K562 (cell line): Measurements from ENCODE around the gene ECSIT. TPM values are rescaled to one million over a fixed set of nuclear protein-coding genes. Genes with fewer than 3 reads are reported as not detected.

Source experiments
- AFF1 ChIP-seq, 2 experiments: fragments of 450-650 bp; IDR thresholded peaks; 2 replicates each; pipeline ENCODE4 v1.6.1; 2018; ENCODE audit warnings: mild to moderate bottlenecking in 2 of 2, low read depth in 1 of 2; ENCODE audit not compliant: partially characterized antibody in 2 of 2
- CTBP1 ChIP-seq: fragments of 450-650 bp; IDR thresholded peaks from 2 replicates; pipeline ENCODE4 v1.6.1; 2016; ENCODE audit warnings: borderline replicate concordance
- ILK ChIP-seq: fragments of 450-650 bp; IDR thresholded peaks from 2 replicates; pipeline ENCODE4 v1.6.1; 2016; ENCODE audit warnings: missing genetic modification characterization, low read depth, mild to moderate bottlenecking, missing compliant biosample characterization, moderate library complexity, borderline replicate concordance
- MTA1 ChIP-seq: fragments of 450-650 bp; IDR thresholded peaks from 2 replicates; pipeline ENCODE4 v1.6.1; 2017; ENCODE audit warnings: borderline replicate concordance
- MYC ChIP-seq, 2 experiments: fragments of 250-450 bp in 1 of 2; sonication (Bioruptor Pico) in 1 of 2; IDR thresholded peaks; 2 replicates each; pipeline versions ENCODE4 v1.5.1 to v1.6.1; 2012 to 2021; ENCODE audit warnings: low read depth in 2 of 2, borderline replicate concordance in 1 of 2, improper control_type of control experiment in 1 of 2, low read length in 1 of 2, mild to moderate bottlenecking in 1 of 2, moderate library complexity in 1 of 2
- NBN ChIP-seq: fragments of 450-650 bp; IDR thresholded peaks from 2 replicates; pipeline ENCODE4 v1.6.1; 2016; ENCODE audit warnings: low read depth, mild to moderate bottlenecking
- SAFB2 ChIP-seq: fragments of 200-400 bp; formaldehyde crosslinking; IDR thresholded peaks from 2 replicates; pipeline ENCODE4 v1.6.1; 2018; ENCODE audit warnings: borderline replicate concordance, low read length, low read depth, moderate library complexity; ENCODE audit not compliant: severe bottlenecking
- TRIM24 ChIP-seq, 2 experiments: fragments of 450-650 bp; IDR thresholded peaks; 2 replicates each; pipeline ENCODE4 v1.6.1; 2016
- UBTF ChIP-seq, 2 experiments: IDR thresholded peaks; 2 replicates each; pipeline ENCODE4 v1.6.1; 2012; ENCODE audit warnings: improper control_type of control experiment in 2 of 2, low read depth in 2 of 2, low read length in 2 of 2, borderline replicate concordance in 1 of 2
- ZBTB49 ChIP-seq: sonication (generic); formaldehyde crosslinking; IDR thresholded peaks from 2 replicates; pipeline ENCODE4 v1.8.0; 2022; ENCODE audit warnings: missing genetic modification reagents, mild to moderate bottlenecking, borderline replicate concordance
- ZFP91 ChIP-seq: sonication (generic); formaldehyde crosslinking; IDR thresholded peaks from 2 replicates; pipeline ENCODE4 v1.8.0; 2022; ENCODE audit warnings: mild to moderate bottlenecking, missing genetic modification reagents
- ZNF436 ChIP-seq: fragments of 250-450, 450-650 bp; sonication (Bioruptor Pico); formaldehyde crosslinking; IDR thresholded peaks from 2 replicates; pipeline ENCODE4 v1.7.0; 2020; ENCODE audit warnings: mild to moderate bottlenecking
- ZNF445 ChIP-seq: fragments of 250-450 bp; sonication (Bioruptor Pico); IDR thresholded peaks from 2 replicates; pipeline ENCODE4 v1.4.0; 2020; ENCODE audit warnings: low read depth, mild to moderate bottlenecking, moderate library complexity
- ZNF511 ChIP-seq: sonication (generic); formaldehyde crosslinking; IDR thresholded peaks from 2 replicates; pipeline ENCODE4 v1.8.0; 2022; ENCODE audit warnings: mild to moderate bottlenecking, missing genetic modification reagents
- polyA plus RNA-seq, 8 experiments: library from polyadenylated mRNA; depleted of rRNA in 4 of 8; stranded (reverse) in 5 of 8; unstranded in 3 of 8; fragments of >200 nt; fragmentation: Nextera tagmentation in 2 of 8; fragmentation: Illumina TruSeq in 1 of 8; extraction: Ambion mirVana in 2 of 8; extraction: Trizol in 1 of 8; gene quantifications; 2 replicates each; pipeline versions ENCODE4 v1.2.1 to v1.2.3, GENCODE V29; 2011 to 2014; ENCODE audit warnings: inconsistent platforms in 1 of 8, missing spikeins in 1 of 8
- total RNA-seq, 7 experiments: library from RNA; depleted of rRNA in 6 of 7; stranded (reverse); fragments of >200 nt in 6 of 7; fragmentation: Illumina TruSeq in 2 of 7; extraction: Trizol in 2 of 7; gene quantifications; 2 replicates each; pipeline versions ENCODE4 v1.2.1 to v1.2.3, GENCODE V29; 2011 to 2021; ENCODE audit warnings: low replicate concordance in 1 of 7

The ECSIT gene
- total and polyA plus RNA-seq, 9 of the 15 experiments (the other 6 are each of a cell fraction or from before 2014, with no cell fraction given), result 1.1 to 82.5 (median 43.9) TPM

GRCh38 chr19:11535792-11536595, 7.1 kb upstream of the ECSIT start (continued):
- no peak for TF ChIP-seq UBTF (IDR thresholded peaks at IDR 0.05; ENCODE audit: borderline replicate concordance in 1 of 2, low read depth in 2 of 2, low read length in 2 of 2)
- TF ChIP-seq TRIM24 (IDR thresholded peaks at IDR 0.05), result no peak
- TF ChIP-seq MYC (IDR thresholded peaks at IDR 0.05; ENCODE audit: low read depth, low read length), result peak; percentile 81; the same call in 1 of the 2 replicates
- no peak for TF ChIP-seq MYC (CRISPR knock-in tag; IDR thresholded peaks at IDR 0.05; ENCODE audit: borderline replicate concordance, low read depth)
- TF ChIP-seq MTA1, result no peak
- no peak for TF ChIP-seq ZNF511 (CRISPR knock-in tag)
- TF ChIP-seq ILK (tag), result no peak
- peak; percentile 57; the same call in 1 of the 2 replicates for TF ChIP-seq CTBP1
- no peak for TF ChIP-seq SAFB2
- TF ChIP-seq AFF1 (IDR thresholded peaks at IDR 0.05; ENCODE audit: low read depth in 1 of 2, partially characterized antibody in 2 of 2), result peak; percentile 21 to 34
- no peak for TF ChIP-seq ZNF445
- TF ChIP-seq ZNF436 (CRISPR knock-in tag), result no peak
- TF ChIP-seq ZFP91 (CRISPR knock-in tag), result no peak
- TF ChIP-seq NBN, result peak; percentile 97
- no peak for TF ChIP-seq ZBTB49 (CRISPR knock-in tag)
